Sciatic nerve (tissue), 2 donors: ENCODE measurements around the gene BCKDHB. TPM values are rescaled to one million over a fixed set of nuclear protein-coding genes. Genes with fewer than 3 reads are reported as not detected.

ENCODE experiments used
- ATAC-seq: fragments of 200-7000 bp; cut with Tn5 transposase; one replicate; pipeline ENCODE4 v1.9.1; 2020; ENCODE audit warnings: mild to moderate bottlenecking, moderate library complexity
- DNase-seq: peaks from one replicate; pipeline ENCODE4 v3.0.0-alpha.2; 2020; ENCODE audit warnings: low spot score
- intact Hi-C: fragments of 100-400 bp; cut with DNase I; formaldehyde crosslinking; loops from one replicate; pipeline ENCODE4 v1.14.2; 2022
- total RNA-seq: library from RNA; stranded (reverse); fragmentation: NEBNext Ultra II Directional; extraction: Animal tissue kit (Norgen Biotek cat#: 25700); gene quantifications from one replicate; pipeline ENCODE4 v1.2.1, GENCODE V29; 2021
- donor health status: DM: no; HTN: no; CAD: no.
- donor health status: DM: no; HTN: no; CAD: no.

Gene BCKDHB
- total RNA-seq, 1 donor from 2014 or later = 25.0 TPM

DNA sequence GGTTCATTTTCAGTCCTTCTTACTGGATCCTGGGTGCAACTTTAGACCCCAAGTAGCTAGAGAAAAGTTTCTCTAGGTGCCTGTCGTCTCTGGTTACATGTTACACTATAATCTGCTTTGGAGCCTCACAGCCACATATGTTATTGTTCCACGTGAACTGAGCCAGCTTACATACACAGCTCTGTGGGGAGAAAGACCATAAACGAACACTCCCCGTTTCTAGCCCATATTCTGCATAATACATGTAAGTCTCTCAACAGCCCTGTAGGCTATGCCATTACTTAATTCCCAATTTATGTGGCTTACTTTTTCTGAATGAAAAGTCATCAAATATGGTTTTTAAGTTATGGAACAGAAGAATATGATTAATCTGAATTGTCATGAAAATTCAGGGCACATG lies 233.8 kb downstream of the BCKDHB start:
- DNase-seq = no peak
- intact Hi-C loops = loop anchor here (1.0 kb wide), 1 partner anchor 22 kb away; no protein-coding TSS in a partner anchor
- ATAC-seq = no peak

DNA sequence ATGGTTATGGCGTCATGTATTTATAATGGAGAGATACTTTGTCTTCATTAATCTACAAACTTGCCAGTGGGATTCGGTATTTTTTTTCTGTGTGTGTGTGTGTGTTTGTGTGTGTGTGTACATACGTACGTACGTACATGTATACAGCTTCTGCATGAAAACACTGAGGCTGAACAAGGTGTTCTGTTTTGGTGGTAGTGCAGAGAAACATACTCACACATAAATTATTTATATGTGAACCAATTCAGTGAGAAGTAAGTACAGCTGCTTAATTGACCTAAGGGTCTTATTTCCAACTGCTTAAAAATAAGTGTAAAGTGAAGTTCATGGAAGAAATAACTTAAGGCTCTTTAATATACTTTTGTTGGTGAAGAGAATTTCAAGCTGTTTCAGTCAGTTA lies 234.2 kb downstream of the BCKDHB start:
- DNase-seq = no peak
- no peak for ATAC-seq
- intact Hi-C loops = loop anchor here (1.0 kb wide), 1 partner anchor 22 kb away; no protein-coding TSS in a partner anchor

GRCh38 chr6:80341330-80341729 lies 234.9 kb downstream of the BCKDHB start:
- intact Hi-C loops = no loop called here
- DNase-seq (no peak), ATAC-seq (no peak)

DNA sequence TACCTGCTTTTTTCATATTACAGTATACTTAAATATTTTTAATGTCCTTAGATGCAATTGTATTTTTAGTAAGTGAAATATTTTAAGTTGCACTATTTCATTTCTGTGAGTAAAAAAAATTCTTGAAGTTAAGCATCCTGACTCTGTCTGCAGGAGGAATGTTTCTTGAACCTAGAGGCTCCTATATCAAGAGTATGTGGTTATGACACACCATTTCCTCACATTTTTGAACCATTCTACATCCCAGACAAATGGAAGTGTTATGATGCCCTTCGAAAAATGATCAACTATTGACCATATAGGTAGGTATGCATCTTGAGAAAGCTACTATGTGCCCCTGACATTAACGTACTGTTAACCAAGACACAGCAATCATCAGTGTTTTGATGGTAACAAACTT lies 237.0 kb downstream of the BCKDHB start:
- intact Hi-C loops = no loop called here
- no peak for ATAC-seq
- no peak for DNase-seq

DNA sequence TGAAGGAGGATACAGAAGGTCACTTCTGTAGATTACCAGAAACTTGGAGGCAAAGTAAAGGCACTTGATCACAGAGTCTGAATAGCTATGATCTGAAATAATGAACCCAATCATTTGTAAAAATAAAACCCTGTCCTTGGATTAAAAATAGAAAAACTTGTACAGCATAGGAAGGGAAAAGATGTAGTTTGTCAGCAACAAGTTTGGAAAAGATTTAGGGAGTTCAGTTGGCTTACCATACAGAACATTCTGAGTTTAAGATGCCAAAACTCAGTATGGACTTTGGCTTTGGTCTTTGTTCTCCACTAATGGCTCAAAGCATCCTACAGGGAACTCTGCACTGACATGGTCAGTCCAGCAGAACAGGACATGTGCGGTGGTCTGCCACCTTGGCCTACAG lies 240.6 kb downstream of the BCKDHB start:
- no peak for DNase-seq
- ATAC-seq = no peak
- intact Hi-C loops = no loop called here

DNA sequence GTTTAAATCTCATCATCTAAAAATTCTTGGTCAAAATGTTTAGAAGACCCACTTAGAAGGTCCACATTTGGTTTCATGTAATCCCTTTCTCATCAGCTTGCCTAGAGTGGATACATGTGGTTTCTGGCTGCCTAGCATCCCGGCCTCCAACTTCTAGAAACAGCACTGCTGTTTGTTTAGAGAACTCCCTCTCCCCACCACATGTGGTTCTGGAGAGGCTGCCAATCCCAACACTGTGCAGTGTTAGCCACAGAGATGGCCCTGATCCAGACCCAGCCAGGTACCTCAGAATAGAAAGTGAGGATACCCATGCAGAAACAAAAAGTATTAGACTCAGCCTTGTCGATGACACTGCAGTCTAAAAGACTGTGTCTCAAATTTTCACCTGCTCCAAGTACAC lies 241.8 kb downstream of the BCKDHB start:
- ATAC-seq (no peak), DNase-seq (no peak)
- intact Hi-C loops = no loop called here

DNA sequence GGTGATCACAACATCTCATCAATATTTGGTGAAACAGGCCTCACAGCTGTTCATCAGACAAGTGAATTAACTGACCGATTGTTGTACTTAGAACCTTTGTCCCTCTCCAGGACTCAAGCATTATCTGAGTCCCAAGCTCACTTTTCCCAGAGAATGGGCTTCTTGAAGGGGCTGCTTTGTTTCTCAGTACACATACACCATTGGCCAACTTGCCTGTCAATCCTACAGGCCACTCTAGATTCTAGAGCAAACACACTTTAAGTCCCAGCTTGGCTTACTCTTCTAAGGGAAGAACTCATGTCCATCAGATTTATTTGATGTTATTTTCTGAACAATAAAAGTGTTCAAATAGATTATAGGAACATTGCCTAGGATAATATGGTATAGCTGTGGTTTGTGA lies 249.5 kb downstream of the BCKDHB start:
- intact Hi-C loops = no loop called here
- DNase-seq = no peak
- ATAC-seq = no peak

DNA sequence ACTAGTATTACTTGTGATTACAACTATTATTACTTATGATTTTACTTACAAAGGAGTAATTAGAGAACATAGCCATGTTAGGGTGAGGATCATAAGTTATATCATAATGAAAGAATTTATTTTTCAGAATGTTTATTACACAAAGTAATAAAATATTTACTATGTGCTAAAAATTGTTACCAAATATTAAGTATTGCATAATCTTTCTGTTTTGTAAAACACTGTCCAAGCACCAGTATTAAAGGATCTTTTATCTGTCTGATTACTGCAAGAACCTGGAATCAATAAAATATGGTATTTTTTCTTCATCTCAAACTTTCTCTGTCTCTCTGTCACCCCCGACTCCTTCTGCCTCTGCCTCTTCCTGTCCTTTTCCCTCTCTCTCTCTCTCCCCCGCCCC lies 250.1 kb downstream of the BCKDHB start:
- ATAC-seq = no peak
- DNase-seq = no peak
- intact Hi-C loops = no loop called here

- intact Hi-C loops = no loop called here
- no peak for DNase-seq
- no peak for ATAC-seq
Observed at GRCh38 chr6:80357081-80357480, 250.6 kb downstream of the BCKDHB start.

GRCh38 chr6:80357674-80358073 lies 251.2 kb downstream of the BCKDHB start:
- ATAC-seq = peak; percentile 32
- intact Hi-C loops = no loop called here
- DNase-seq = no peak

- no peak for DNase-seq
- ATAC-seq = no peak
- intact Hi-C loops = no loop called here
Observed at GRCh38 chr6:80363501-80364122, 257.1 kb downstream of the BCKDHB start.

GRCh38 chr6:80364149-80364548 lies 257.7 kb downstream of the BCKDHB start:
- DNase-seq (no peak), ATAC-seq (no peak)
- intact Hi-C loops = no loop called here

- no peak for DNase-seq
- intact Hi-C loops = no loop called here
- no peak for ATAC-seq
Observed at GRCh38 chr6:80366051-80366450, 259.6 kb downstream of the BCKDHB start.

- ATAC-seq (no peak), DNase-seq (no peak)
- intact Hi-C loops = no loop called here
Observed at GRCh38 chr6:80366714-80367113, 260.2 kb downstream of the BCKDHB start.

DNA sequence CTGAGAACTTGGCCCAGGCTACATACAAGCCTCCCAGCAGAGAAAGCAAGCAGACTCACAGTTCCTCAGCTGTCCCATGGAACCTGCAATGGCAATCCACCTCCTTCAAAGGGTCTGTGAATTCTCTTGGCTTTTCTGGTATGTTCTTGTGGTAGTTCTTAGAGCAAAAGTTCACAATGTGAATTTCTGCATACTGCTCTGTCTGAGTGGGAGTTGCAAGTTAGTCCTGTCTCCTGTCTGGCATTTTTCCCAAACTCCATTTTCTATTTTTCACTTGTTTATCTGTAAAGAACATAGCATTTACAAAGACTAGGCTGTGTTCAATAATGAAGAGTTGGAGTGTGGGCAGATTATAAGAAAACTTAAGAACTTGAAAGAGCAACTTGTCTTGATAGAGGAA lies 269.9 kb downstream of the BCKDHB start:
- DNase-seq = no peak
- ATAC-seq = no peak
- intact Hi-C loops = no loop called here

DNA sequence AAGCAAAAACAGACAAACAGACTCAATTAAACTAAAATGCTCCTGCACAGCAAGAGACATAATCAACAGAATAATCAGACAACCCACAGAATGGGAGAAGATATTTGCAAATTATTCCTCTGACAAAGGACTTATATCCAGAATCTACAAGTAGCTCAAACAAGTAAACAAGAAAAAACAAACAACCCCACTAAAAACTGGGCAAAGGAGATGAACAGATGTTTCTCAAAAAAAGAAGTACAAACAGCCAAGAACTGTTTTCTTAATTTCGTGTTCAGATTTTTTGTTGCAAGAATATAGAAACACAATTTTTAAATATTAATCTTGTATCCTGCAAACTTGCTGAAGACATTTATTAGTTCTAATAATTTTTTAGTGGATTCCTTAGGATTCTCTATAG lies 274.1 kb downstream of the BCKDHB start:
- intact Hi-C loops = no loop called here

GRCh38 chr6:80382811-80383210 lies 276.3 kb downstream of the BCKDHB start:
- DNase-seq (no peak), ATAC-seq (no peak)
- intact Hi-C loops = no loop called here

More for the DNA sequence above, 274.1 kb downstream of the BCKDHB start:
- DNase-seq (no peak), ATAC-seq (no peak)

GRCh38 chr6:80388507-80388906 lies 282.0 kb downstream of the BCKDHB start:
- intact Hi-C loops = no loop called here
- ATAC-seq (no peak), DNase-seq (no peak)
